ENCODE measurements around the gene COL5A1. TPM values are rescaled to one million over a fixed set of nuclear protein-coding genes. Genes with fewer than 3 reads are reported as not detected.
A peak's percentile ranks its signal among the peaks of the same experiment; 100 is the strongest.

COL5A1 gene
- total RNA-seq, 8 experiments from 2014 or later, result 1.9 to 141 (median 3.6) TPM

GRCh38 chr9:134690946-134691694, 49.5 kb downstream of the COL5A1 start:
- peak in 5 of 8 experiments; percentile 63 to 83 (median 75) for ATAC-seq (replicated peaks in 6 of 8)
- peaks cover 14 to 15% of the 10 kb centered on the region in 2 donors for H3K4me1 ChIP-seq (replicated peaks in 1 of 2)
- H3K27ac ChIP-seq, result no peak overlapping the region
- 20 to 83% (median 51%) methylated on average over 1 to 11 of the region's 31 CpGs; no CpG with 5 or more reads in 2 of the 10 experiments for WGBS, 10 experiments
- in situ Hi-C loops (cut with MboI; ENCODE audit: low pct_unique_long_range_greater_than_20kb in 2 of 9, low sequenced_read_pairs in 9 of 9, unreplicated experiment in 9 of 9), result loop anchor here in 3 of 9 experiments (10.0 to 25.0 kb wide), 3 partner anchors 54 to 721 kb away; no protein-coding TSS in a partner anchor
- no peak overlapping the region for H3K4me3 ChIP-seq

- H3K27ac ChIP-seq, result no peak overlapping the region
- 30 to 100% (median 75%) methylated on average over 1 to 8 of the region's 23 CpGs; no CpG with 5 or more reads in 2 of the 10 experiments for WGBS, 10 experiments
- H3K4me3 ChIP-seq, result no peak overlapping the region
- peaks cover 14 to 15% of the 10 kb centered on the region in 2 donors for H3K4me1 ChIP-seq (replicated peaks in 1 of 2)
- in situ Hi-C loops (cut with MboI; ENCODE audit: low pct_unique_long_range_greater_than_20kb in 2 of 9, low sequenced_read_pairs in 9 of 9, unreplicated experiment in 9 of 9), result loop anchor here in 3 of 9 experiments (10.0 to 25.0 kb wide), 3 partner anchors 53 to 720 kb away; no protein-coding TSS in a partner anchor
- no peak for ATAC-seq (replicated peaks in 6 of 8)
Measured at GRCh38 chr9:134691695-134692572, 50.3 kb downstream of the COL5A1 start.

GRCh38 chr9:134692573-134692860, 50.9 kb downstream of the COL5A1 start:
- WGBS, 10 experiments, result 80 to 100% (median 100%) methylated on average over 1 to 3 of the region's 6 CpGs; no CpG with 5 or more reads in 2 of the 10 experiments

GRCh38 chr9:134693011-134693410, 51.4 kb downstream of the COL5A1 start:
- Histone ChIP-seq H3K27ac (no peak overlapping the region), H3K4me3 (no peak overlapping the region), H3K4me1 (replicated peaks in 1 of 2) (peaks cover 14 to 15% of the 10 kb centered on the region in 2 donors)
- in situ Hi-C loops (cut with MboI; ENCODE audit: low pct_unique_long_range_greater_than_20kb in 2 of 9, low sequenced_read_pairs in 9 of 9, unreplicated experiment in 9 of 9), result loop anchor here in 3 of 9 experiments (10.0 to 25.0 kb wide), 3 partner anchors 52 to 719 kb away; no protein-coding TSS in a partner anchor
- WGBS, 10 experiments, result 20 to 92% (median 84%) methylated on average over 1 to 8 of the region's 9 CpGs; no CpG with 5 or more reads in 1 of the 10 experiments
- peak in 1 of 8 experiments; percentile 3 for ATAC-seq (replicated peaks in 6 of 8)

More at GRCh38 chr9:134692573-134692860, 50.9 kb downstream of the COL5A1 start:
- no peak overlapping the region for H3K4me3 ChIP-seq
- in situ Hi-C loops (cut with MboI; ENCODE audit: low pct_unique_long_range_greater_than_20kb in 2 of 9, low sequenced_read_pairs in 9 of 9, unreplicated experiment in 9 of 9), result loop anchor here in 3 of 9 experiments (10.0 to 25.0 kb wide), 3 partner anchors 52 to 720 kb away; no protein-coding TSS in a partner anchor
- ATAC-seq (replicated peaks in 6 of 8), result no peak
- no peak overlapping the region for H3K27ac ChIP-seq
- H3K4me1 ChIP-seq (replicated peaks in 1 of 2), result peaks cover 14 to 15% of the 10 kb centered on the region in 2 donors

GRCh38 chr9:134693641-134694367, 52.2 kb downstream of the COL5A1 start:
- in situ Hi-C loops (cut with MboI; ENCODE audit: low pct_unique_long_range_greater_than_20kb in 2 of 9, low sequenced_read_pairs in 9 of 9, unreplicated experiment in 9 of 9), result loop anchor here in 3 of 9 experiments (10.0 to 25.0 kb wide), 3 partner anchors 51 to 718 kb away; no protein-coding TSS in a partner anchor

GRCh38 chr9:134694368-134694665, 52.7 kb downstream of the COL5A1 start:
- no peak for ATAC-seq (replicated peaks in 6 of 8)
- in situ Hi-C loops (cut with MboI; ENCODE audit: low pct_unique_long_range_greater_than_20kb in 2 of 9, low sequenced_read_pairs in 9 of 9, unreplicated experiment in 9 of 9), result loop anchor here in 3 of 9 experiments (10.0 to 25.0 kb wide), 3 partner anchors 50 to 718 kb away; no protein-coding TSS in a partner anchor
- Histone ChIP-seq H3K4me3 (no peak overlapping the region), H3K4me1 (replicated peaks in 1 of 2) (peaks cover 18 to 21% of the 10 kb centered on the region in 2 donors), H3K27ac (no peak overlapping the region)
- WGBS, 10 experiments, result 100% methylated on average over 1 of the region's 6 CpGs; no CpG with 5 or more reads in 9 of the 10 experiments

More at GRCh38 chr9:134693641-134694367, 52.2 kb downstream of the COL5A1 start:
- Histone ChIP-seq H3K4me3 (no peak overlapping the region), H3K4me1 (replicated peaks in 1 of 2) (peaks cover 17 to 18% of the 10 kb centered on the region in 2 donors), H3K27ac (no peak overlapping the region)
- 60 to 100% (median 89%) methylated on average over 1 to 5 of the region's 29 CpGs; no CpG with 5 or more reads in 6 of the 10 experiments for WGBS, 10 experiments
- ATAC-seq (replicated peaks in 6 of 8), result no peak

- 80 to 100% (median 97%) methylated on average over 1 to 7 of the region's 12 CpGs; no CpG with 5 or more reads in 5 of the 10 experiments for WGBS, 10 experiments
- no peak for ATAC-seq (replicated peaks in 6 of 8)
- in situ Hi-C loops (cut with MboI; ENCODE audit: low pct_unique_long_range_greater_than_20kb in 2 of 9, low sequenced_read_pairs in 9 of 9, unreplicated experiment in 9 of 9), result loop anchor here in 3 of 9 experiments (10.0 to 25.0 kb wide), 3 partner anchors 50 to 718 kb away; no protein-coding TSS in a partner anchor
Measured at GRCh38 chr9:134694714-134695113, 53.1 kb downstream of the COL5A1 start.

GRCh38 chr9:134695144-134695543, 53.5 kb downstream of the COL5A1 start:
- H3K4me1 ChIP-seq (replicated peaks in 1 of 2), result peaks cover 18 to 21% of the 10 kb centered on the region in 2 donors
- 80 to 83% (median 83%) methylated on average over 1 of the region's 12 CpGs; no CpG with 5 or more reads in 7 of the 10 experiments for WGBS, 10 experiments
- in situ Hi-C loops (cut with MboI; ENCODE audit: low pct_unique_long_range_greater_than_20kb in 2 of 9, low sequenced_read_pairs in 9 of 9, unreplicated experiment in 9 of 9), result loop anchor here in 3 of 9 experiments (10.0 to 25.0 kb wide), 3 partner anchors 50 to 717 kb away; no protein-coding TSS in a partner anchor
- no peak for ATAC-seq (replicated peaks in 6 of 8)
- H3K27ac ChIP-seq, result no peak overlapping the region
- no peak overlapping the region for H3K4me3 ChIP-seq

More at GRCh38 chr9:134694714-134695113, 53.1 kb downstream of the COL5A1 start:
- no peak overlapping the region for H3K4me3 ChIP-seq
- peaks cover 18 to 21% of the 10 kb centered on the region in 2 donors for H3K4me1 ChIP-seq (replicated peaks in 1 of 2)
- H3K27ac ChIP-seq, result no peak overlapping the region

GRCh38 chr9:134696433-134696832, 54.8 kb downstream of the COL5A1 start:
- no peak overlapping the region for H3K4me3 ChIP-seq
- ATAC-seq (replicated peaks in 6 of 8), result no peak
- no peak overlapping the region for H3K27ac ChIP-seq
- in situ Hi-C loops (cut with MboI; ENCODE audit: low pct_unique_long_range_greater_than_20kb in 2 of 9, low sequenced_read_pairs in 9 of 9, unreplicated experiment in 9 of 9), result loop anchor here in 3 of 9 experiments (10.0 to 25.0 kb wide), 3 partner anchors 48 to 716 kb away; no protein-coding TSS in a partner anchor
- H3K4me1 ChIP-seq (replicated peaks in 1 of 2), result peaks cover 10 to 11% of the 10 kb centered on the region in 2 donors
- 33 to 100% (median 83%) methylated on average over 1 to 7 of the region's 8 CpGs; no CpG with 5 or more reads in 3 of the 10 experiments for WGBS, 10 experiments

- ATAC-seq (replicated peaks in 6 of 8), result peak in 1 of 8 experiments; percentile 9
- peaks cover 4 to 5% of the 10 kb centered on the region in 2 donors for H3K4me1 ChIP-seq (replicated peaks in 1 of 2)
- in situ Hi-C loops (cut with MboI; ENCODE audit: low pct_unique_long_range_greater_than_20kb in 2 of 9, low sequenced_read_pairs in 9 of 9, unreplicated experiment in 9 of 9), result loop anchor here in 3 of 9 experiments (10.0 to 25.0 kb wide), 3 partner anchors 47 to 714 kb away; no protein-coding TSS in a partner anchor
- H3K4me3 ChIP-seq, result no peak overlapping the region
- no peak overlapping the region for H3K27ac ChIP-seq
- 57 to 100% (median 79%) methylated on average over 1 to 3 of the region's 5 CpGs; no CpG with 5 or more reads in 7 of the 10 experiments for WGBS, 10 experiments
Measured at GRCh38 chr9:134698111-134698510, 56.5 kb downstream of the COL5A1 start.

- in situ Hi-C loops (cut with MboI; ENCODE audit: low pct_unique_long_range_greater_than_20kb in 2 of 9, low sequenced_read_pairs in 9 of 9, unreplicated experiment in 9 of 9), result loop anchor here in 3 of 9 experiments (10.0 to 25.0 kb wide), 3 partner anchors 46 to 714 kb away; no protein-coding TSS in a partner anchor
- ATAC-seq (replicated peaks in 6 of 8), result peak; percentile 73 to 90 (median 87)
- WGBS, 10 experiments, result 29 to 83% (median 52%) methylated on average over 1 to 9 of the region's 19 CpGs; no CpG with 5 or more reads in 4 of the 10 experiments
- no peak overlapping the region for H3K27ac ChIP-seq
- no peak overlapping the region for H3K4me3 ChIP-seq
- peaks cover 4 to 5% of the 10 kb centered on the region in 2 donors for H3K4me1 ChIP-seq (replicated peaks in 1 of 2)
Measured at GRCh38 chr9:134698587-134699342, 57.2 kb downstream of the COL5A1 start.

All from motor neuron (in vitro differentiated cells).